AG04449 (cell line): ENCODE data around the gene SYNJ2.

Experiments used
- CTCF ChIA-PET: fragments of 350-600 bp; formaldehyde crosslinking; extraction: SDS; loops from one replicate; lab custom pipeline; 2021; ENCODE audit warnings: antibody characterized with exemption; lab: Yijun Ruan, JAX
- POLR2A ChIA-PET: fragments of 400-600, 350-600 bp; formaldehyde crosslinking; extraction: SDS; loops from one replicate; lab custom pipeline; 2020; ENCODE audit warnings: antibody characterized with exemption, inconsistent platforms; lab: Yijun Ruan, JAX
- DNase-seq: peaks from one replicate; pipeline ENCODE4 v3.0.0-alpha.2; 2010; ENCODE audit warnings: low read depth, low spot score
- H3K4me3 ChIP-seq: 2 replicates; pipeline ENCODE4 v1.5.1; 2011; ENCODE audit warnings: low read depth, mild to moderate bottlenecking, control low read depth, low read length
- TF ChIP-seq, protein P1 (sequence below): IDR thresholded peaks from one replicate; pipeline ENCODE4 v1.5.1; 2011; ENCODE audit warnings: mild to moderate bottlenecking, moderate library complexity, low read length, control low read depth, inconsistent platforms; ENCODE audit not compliant: insufficient read depth; ENCODE audit errors: missing control alignments

SYNJ2 gene

DNA sequence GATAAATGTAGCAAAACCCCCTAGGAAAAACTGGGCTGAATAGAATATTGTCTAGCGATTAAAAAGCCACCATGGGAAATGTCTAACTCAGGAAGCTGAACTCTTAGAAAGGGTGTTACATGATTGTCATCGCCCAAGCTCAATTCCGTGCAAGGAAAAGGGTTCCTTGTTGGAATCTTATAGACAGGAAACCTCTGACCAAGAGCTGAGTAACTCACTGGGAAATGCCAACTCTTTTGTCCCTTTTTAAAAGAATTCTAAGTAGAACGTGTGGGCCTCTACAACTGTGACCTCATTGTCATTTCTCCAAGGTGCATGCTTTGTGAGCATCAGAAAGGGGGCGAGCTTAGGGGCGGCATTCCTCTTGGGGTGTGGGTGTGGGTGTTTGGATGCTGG is 88.1 kb downstream of the SYNJ2 start:
- ChIA-PET CTCF (interaction anchor here (0.6 to 7.0 kb wide), 12 partner anchors 10 to 403 kb away, joined by 3 to 118 read pairs (median 5); partner anchors contain the start of gene SYNJ2), POLR2A (interaction anchor here (0.7 to 1.8 kb wide), 2 partner anchors 12 to 15 kb away, joined by 3 to 8 read pairs; no protein-coding TSS in a partner anchor)
- TF ChIP-seq, protein P1, sequence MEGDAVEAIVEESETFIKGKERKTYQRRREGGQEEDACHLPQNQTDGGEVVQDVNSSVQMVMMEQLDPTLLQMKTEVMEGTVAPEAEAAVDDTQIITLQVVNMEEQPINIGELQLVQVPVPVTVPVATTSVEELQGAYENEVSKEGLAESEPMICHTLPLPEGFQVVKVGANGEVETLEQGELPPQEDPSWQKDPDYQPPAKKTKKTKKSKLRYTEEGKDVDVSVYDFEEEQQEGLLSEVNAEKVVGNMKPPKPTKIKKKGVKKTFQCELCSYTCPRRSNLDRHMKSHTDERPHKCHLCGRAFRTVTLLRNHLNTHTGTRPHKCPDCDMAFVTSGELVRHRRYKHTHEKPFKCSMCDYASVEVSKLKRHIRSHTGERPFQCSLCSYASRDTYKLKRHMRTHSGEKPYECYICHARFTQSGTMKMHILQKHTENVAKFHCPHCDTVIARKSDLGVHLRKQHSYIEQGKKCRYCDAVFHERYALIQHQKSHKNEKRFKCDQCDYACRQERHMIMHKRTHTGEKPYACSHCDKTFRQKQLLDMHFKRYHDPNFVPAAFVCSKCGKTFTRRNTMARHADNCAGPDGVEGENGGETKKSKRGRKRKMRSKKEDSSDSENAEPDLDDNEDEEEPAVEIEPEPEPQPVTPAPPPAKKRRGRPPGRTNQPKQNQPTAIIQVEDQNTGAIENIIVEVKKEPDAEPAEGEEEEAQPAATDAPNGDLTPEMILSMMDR, result no peak

DNA sequence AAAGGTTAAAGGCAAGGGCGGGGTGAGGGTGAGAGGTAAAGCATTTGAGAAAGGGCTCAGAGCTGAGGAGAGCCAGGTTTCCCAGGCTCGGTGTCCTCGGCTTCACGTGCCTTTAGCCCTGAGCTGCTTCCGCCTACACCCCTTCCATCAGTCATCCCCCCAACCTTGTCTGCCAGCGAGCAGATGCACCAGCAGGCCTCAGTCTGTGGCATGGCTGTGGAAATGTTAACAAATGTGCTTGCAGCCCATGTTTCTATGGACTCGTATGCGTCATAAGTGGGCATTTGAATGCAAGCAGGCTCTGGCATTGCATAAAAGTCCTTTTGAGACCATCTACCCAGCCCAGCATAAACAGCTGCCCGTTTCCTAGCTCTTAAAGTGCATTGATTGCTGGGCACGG is 88.8 kb downstream of the SYNJ2 start:
- ChIA-PET CTCF (interaction anchor here (1.0 to 7.0 kb wide), 15 partner anchors 11 to 404 kb away, joined by 3 to 118 read pairs (median 4); partner anchors contain the start of gene SYNJ2), POLR2A (interaction anchor here (0.6 to 1.8 kb wide), 2 partner anchors 13 to 41 kb away, joined by 3 to 8 read pairs; no protein-coding TSS in a partner anchor)
- DNase-seq, result no peak
- no peak overlapping the region for H3K4me3 ChIP-seq
- TF ChIP-seq, protein P1, result no peak

More for the DNA sequence above, 88.1 kb downstream of the SYNJ2 start:
- no peak for DNase-seq
- no peak overlapping the region for H3K4me3 ChIP-seq

DNA sequence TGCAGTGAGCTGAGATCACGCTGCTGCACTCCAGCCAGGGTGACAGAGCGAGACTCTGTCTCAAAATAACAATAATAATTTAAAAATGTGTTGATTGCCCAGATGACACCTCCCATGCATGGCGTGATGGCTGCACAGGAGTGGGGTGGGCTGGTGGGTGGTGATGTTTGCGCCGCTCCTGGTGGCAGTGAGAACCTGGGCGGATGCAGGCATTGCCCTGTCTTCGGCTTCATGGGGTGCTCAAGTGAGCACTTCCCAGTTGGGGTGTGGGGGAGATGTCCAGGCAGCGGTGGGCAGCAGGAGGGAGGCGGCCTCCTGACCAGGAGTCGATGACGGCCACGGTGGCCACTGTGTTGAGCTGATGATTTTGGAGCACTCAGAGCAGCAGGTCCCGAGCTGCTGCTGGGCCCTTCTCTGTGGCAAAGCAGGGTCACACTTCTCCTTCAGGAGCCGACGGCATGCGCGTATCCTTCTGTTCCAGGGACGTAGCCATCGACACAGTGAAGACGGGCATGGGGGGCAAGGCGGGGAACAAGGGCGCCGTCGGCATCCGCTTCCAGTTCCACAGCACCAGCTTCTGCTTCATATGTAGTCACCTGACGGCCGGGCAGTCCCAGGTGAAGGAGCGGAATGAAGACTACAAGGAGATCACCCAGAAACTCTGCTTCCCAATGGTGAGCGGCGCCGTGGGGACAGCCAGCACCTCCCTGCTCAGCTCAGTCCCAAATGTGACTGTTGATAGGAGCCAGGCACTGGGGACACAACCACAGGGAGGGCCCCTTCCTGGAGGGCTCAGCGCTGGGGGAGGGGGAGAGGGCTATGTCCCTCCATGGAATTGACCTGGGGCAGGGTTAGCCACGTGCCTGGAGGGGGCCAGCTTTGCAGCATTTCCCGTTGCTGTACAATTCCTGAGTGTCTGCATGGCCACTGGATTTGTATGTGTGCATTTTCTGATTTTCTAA is 89.7 kb downstream of the SYNJ2 start:
- no peak for DNase-seq
- no peak overlapping the region for H3K4me3 ChIP-seq
- POLR2A ChIA-PET, result interaction anchor here (1.2 kb wide), 1 partner anchor 88 kb away, joined by 7 read pairs; no protein-coding TSS in a partner anchor
- CTCF ChIA-PET, result interaction anchor here (0.6 to 7.0 kb wide), 58 partner anchors 10 to 757 kb away, joined by 3 to 118 read pairs (median 4); partner anchors contain the start of gene SYNJ2
- TF ChIP-seq, protein P1, result no peak

DNA sequence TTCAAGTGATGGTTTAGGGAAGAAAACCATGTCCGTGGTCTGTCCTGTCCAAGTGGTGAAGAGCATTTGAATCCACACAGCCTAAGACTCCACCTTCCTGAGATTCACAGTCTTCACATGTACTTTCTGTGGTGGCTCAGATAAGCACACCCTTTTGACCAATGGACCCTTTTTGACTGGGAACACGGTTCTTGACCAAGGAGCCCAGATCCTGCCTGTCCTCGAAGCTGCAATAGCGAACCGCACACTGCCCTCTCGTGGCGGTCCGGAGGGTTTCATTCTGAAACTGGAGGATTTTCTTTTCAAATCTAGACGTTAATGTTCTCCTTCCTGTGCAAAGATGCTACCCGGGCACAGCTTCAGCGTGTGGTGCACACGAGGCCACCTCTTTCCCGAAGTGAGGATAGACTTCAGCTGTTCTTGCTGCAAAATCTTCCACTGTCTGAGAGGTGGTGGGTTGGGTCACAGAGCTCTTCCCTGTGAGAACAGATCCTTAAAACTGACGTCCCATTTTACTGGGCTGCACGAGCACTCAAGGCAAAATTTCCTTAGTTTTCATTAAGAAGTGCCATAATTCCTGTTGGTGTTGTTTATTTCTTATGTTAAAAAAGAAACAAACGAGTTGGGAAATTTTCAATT is 90.5 kb downstream of the SYNJ2 start:
- POLR2A ChIA-PET, result interaction anchor here (1.2 kb wide), 1 partner anchor 89 kb away, joined by 7 read pairs; no protein-coding TSS in a partner anchor
- H3K4me3 ChIP-seq, result no peak overlapping the region
- no peak for DNase-seq
- CTCF ChIA-PET, result interaction anchor here (0.6 to 7.0 kb wide), 60 partner anchors 9 to 757 kb away, joined by 3 to 118 read pairs (median 4); partner anchors contain the start of gene SYNJ2
- TF ChIP-seq, protein P1, result peak; percentile 75

DNA sequence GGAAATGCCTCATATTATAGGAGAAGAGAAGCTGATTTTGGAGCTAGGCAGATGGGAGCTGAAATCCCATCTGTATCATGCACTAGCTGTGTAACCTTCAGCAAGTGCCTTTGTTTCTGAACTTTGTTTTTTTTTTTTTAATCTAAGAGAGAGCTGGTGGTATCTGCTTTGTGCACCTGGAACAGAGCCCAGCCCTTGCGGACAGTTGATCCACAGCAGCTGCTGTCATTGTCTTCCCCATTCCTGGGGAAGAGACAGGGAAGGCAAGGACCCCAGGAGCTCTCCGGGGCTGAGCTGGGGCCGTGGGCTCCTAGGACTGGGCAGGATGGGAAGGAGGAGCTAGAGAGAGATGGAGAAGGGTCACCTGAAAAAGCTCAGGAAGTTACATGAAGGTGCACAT is 92.1 kb downstream of the SYNJ2 start:
- no peak overlapping the region for H3K4me3 ChIP-seq
- ChIA-PET CTCF (interaction anchor here (1.0 to 7.0 kb wide), 18 partner anchors 7 to 318 kb away, joined by 3 to 118 read pairs (median 8); partner anchors contain the start of gene SYNJ2), POLR2A (no interaction called here)
- DNase-seq, result no peak
- TF ChIP-seq, protein P1, result no peak
